Spleen (tissue), 11 donors: Measurements from ENCODE around the gene SERPINA4. TPM values are rescaled to one million over a fixed set of nuclear protein-coding genes. Genes with fewer than 3 reads are reported as not detected.

Experiments
- DNase-seq: peaks from one replicate; pipeline ENCODE4 v3.0.0-alpha.2; 2020
- H3K27ac ChIP-seq, 8 donors: fragments of 200-600 bp; sonication (generic) in 7 of 8; 1 replicate in 4 of 8; 2 replicates in 4 of 8; pipeline versions ENCODE4 v1.5.0 to v1.8.0; 2016 to 2021; ENCODE audit warnings: inconsistent platforms in 4 of 8, mild to moderate bottlenecking in 4 of 8, moderate library complexity in 1 of 8
- H3K27me3 ChIP-seq, 7 donors: fragments of 200-600 bp; sonication (generic) in 6 of 7; replicated peaks in 1 of 7; 1 replicate in 4 of 7; 2 replicates in 3 of 7; pipeline versions ENCODE4 v1.5.0 to v1.8.0; 2016 to 2021; ENCODE audit warnings: inconsistent platforms in 3 of 7, mild to moderate bottlenecking in 1 of 7
- H3K36me3 ChIP-seq, 6 donors: fragments of 200-600 bp; sonication (generic) in 5 of 6; 1 replicate in 4 of 6; 2 replicates in 2 of 6; pipeline versions ENCODE4 v1.5.0 to v1.8.0; 2016 to 2021; ENCODE audit warnings: inconsistent platforms in 2 of 6
- H3K4me1 ChIP-seq, 6 donors: fragments of 200-600 bp; sonication (generic) in 5 of 6; 1 replicate in 3 of 6; 2 replicates in 3 of 6; pipeline versions ENCODE4 v1.5.0 to v1.8.0; 2016 to 2021; ENCODE audit warnings: inconsistent platforms in 3 of 6
- H3K4me3 ChIP-seq, 8 donors: fragments of 200-600 bp; sonication (generic) in 7 of 8; 1 replicate in 4 of 8; 2 replicates in 4 of 8; pipeline versions ENCODE4 v1.5.0 to v1.8.0; 2016 to 2021; ENCODE audit warnings: inconsistent platforms in 4 of 8, mild to moderate bottlenecking in 4 of 8, moderate library complexity in 2 of 8
- H3K9me3 ChIP-seq, 8 donors: fragments of 200-600 bp; sonication (generic) in 7 of 8; 1 replicate in 4 of 8; 2 replicates in 4 of 8; pipeline versions ENCODE4 v1.5.0 to v1.8.0; 2016 to 2021; ENCODE audit warnings: inconsistent platforms in 4 of 8
- CTCF ChIP-seq, 11 experiments: fragments of 200-600 bp in 7 of 11; fragments of 450-650 bp in 4 of 11; sonication (generic) in 4 of 11; IDR thresholded peaks in 8 of 11; conservative IDR thresholded peaks in 3 of 11; 1 replicate in 7 of 11; 2 replicates in 4 of 11; pipeline versions ENCODE4 v1.4.0 to v1.8.0; 2016 to 2021; ENCODE audit warnings: antibody characterized with exemption in 11 of 11, inconsistent platforms in 4 of 11, mild to moderate bottlenecking in 1 of 11
- POLR2A ChIP-seq, 3 donors: fragments of 450-650 bp; IDR thresholded peaks; one replicate each; pipeline ENCODE4 v1.5.1; 2017; ENCODE audit warnings: antibody characterized with exemption in 3 of 3, mild to moderate bottlenecking in 1 of 3
- POLR2AphosphoS5 ChIP-seq, 3 donors: sonication (generic); formaldehyde crosslinking; IDR thresholded peaks; one replicate each; pipeline ENCODE4 v1.5.1; 2017; ENCODE audit warnings: antibody characterized with exemption in 3 of 3
- WGBS, 5 donors: extraction: QIAGEN DNeasy Blood & Tissue Kit in 3 of 5; methylation state at CpG; one replicate each; pipeline versions ENCODE4 v1.1.5 to v1.1.7; 2013 to 2018; 5-methylcytosine and 5-hydroxymethylcytosine counted together
- intact Hi-C: fragments of 100-400 bp; cut with DNase I; formaldehyde crosslinking; loops from one replicate; pipeline ENCODE4 v1.15.0; 2023; ENCODE audit warnings: low total_unique reads
- polyA plus RNA-seq, 3 donors: library from polyadenylated mRNA; stranded (reverse); fragments of 200-250 nt; gene quantifications; one replicate each; pipeline ENCODE4 v1.2.1, GENCODE V29; 2013
- total RNA-seq, 7 donors: library from RNA; depleted of rRNA in 3 of 7; stranded (reverse); fragments of >200 nt in 3 of 7; fragmentation: NEBNext Ultra II Directional in 4 of 7; extraction: Animal tissue kit (Norgen Biotek cat#: 25700) in 4 of 7; gene quantifications; one replicate each; pipeline versions ENCODE4 v1.1.0 to v1.2.1, GENCODE V29; 2016 to 2021
- donor health status: healthy with polysubstance abuse.
- donor health status: DM: no; HTN: no; CAD: no; lungs with moderate emphysema.
- donor health status: DM: no; HTN: no; CAD: no.
- donor health status: Bipolar disorder and iron deficiency.
- donor health status: healthy.
- donor health status: DM: no; HTN: no; CAD: no.
- donor health status: DM: yes; HTN: yes; CAD: no.

The SERPINA4 gene
- total and polyA plus RNA-seq, 10 donors, result not detected

GRCh38 chr14:94522115-94522724 lies 39.0 kb upstream of the SERPINA4 start:
- H3K27ac ChIP-seq, result no peak overlapping the region
- H3K4me3 ChIP-seq, result no peak overlapping the region
- peaks cover 0 to 34% (median 0%) of the 10 kb centered on the region in 7 donors for H3K27me3 ChIP-seq
- no peak for DNase-seq
- WGBS, 5 donors, result 71 to 80% (median 77%) methylated on average over 5 to 7 of the region's 7 CpGs
- intact Hi-C loops, result no loop called here
- H3K4me1 ChIP-seq, result no peaks in the 10 kb centered on the region
- no peaks in the 10 kb centered on the region for H3K36me3 ChIP-seq
- TF ChIP-seq POLR2AphosphoS5 (IDR thresholded peaks at IDR 0.05) (no peak), CTCF (IDR thresholded peaks at IDR 0.05 in 8 of 11, conservative IDR thresholded peaks at IDR 0.05 in 3 of 11) (no peak), POLR2A (IDR thresholded peaks at IDR 0.05) (no peak)
- H3K9me3 ChIP-seq, result peaks cover 0 to 7% (median 0%) of the 10 kb centered on the region in 8 donors

GRCh38 chr14:94523265-94523664 lies 38.0 kb upstream of the SERPINA4 start:
- peaks cover 0 to 7% (median 0%) of the 10 kb centered on the region in 8 donors for H3K9me3 ChIP-seq
- 78 to 94% (median 90%) methylated on average over 8 of the region's 8 CpGs for WGBS, 5 donors
- no peak for DNase-seq
- TF ChIP-seq POLR2A (IDR thresholded peaks at IDR 0.05), result no peak
- no peak for TF ChIP-seq CTCF (IDR thresholded peaks at IDR 0.05 in 8 of 11, conservative IDR thresholded peaks at IDR 0.05 in 3 of 11)
- TF ChIP-seq POLR2AphosphoS5 (IDR thresholded peaks at IDR 0.05), result no peak
- no peaks in the 10 kb centered on the region for H3K36me3 ChIP-seq
- no peak overlapping the region for H3K4me3 ChIP-seq
- intact Hi-C loops, result no loop called here
- peaks cover 0 to 28% (median 0%) of the 10 kb centered on the region in 7 donors for H3K27me3 ChIP-seq
- H3K4me1 ChIP-seq, result no peaks in the 10 kb centered on the region
- no peak overlapping the region for H3K27ac ChIP-seq

DNA sequence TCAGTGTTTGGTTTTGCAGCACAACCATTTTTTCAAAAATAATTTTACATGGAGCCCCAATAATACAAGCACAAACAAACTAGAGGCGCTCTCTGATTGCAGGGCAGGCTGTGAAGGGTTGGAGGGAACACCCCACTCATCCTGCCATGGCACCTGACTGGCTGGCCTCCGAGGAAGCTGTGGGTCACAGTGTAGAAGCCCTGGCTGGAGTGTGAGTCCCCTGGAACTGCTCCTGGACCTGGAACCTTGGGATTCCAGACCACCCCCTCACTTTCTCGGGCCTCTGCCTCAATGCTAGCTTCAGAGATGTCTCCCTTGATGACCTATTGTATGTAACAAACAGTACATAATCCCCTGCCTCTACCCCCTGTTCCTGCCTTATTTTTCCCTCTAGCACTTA lies 37.1 kb upstream of the SERPINA4 start:
- no peaks in the 10 kb centered on the region for H3K36me3 ChIP-seq
- H3K27ac ChIP-seq, result no peak overlapping the region
- H3K27me3 ChIP-seq, result peaks cover 0 to 28% (median 0%) of the 10 kb centered on the region in 7 donors
- WGBS, 5 donors, result 59 to 80% (median 78%) methylated on average over 3 of the region's 3 CpGs
- no peak for TF ChIP-seq CTCF (IDR thresholded peaks at IDR 0.05 in 8 of 11, conservative IDR thresholded peaks at IDR 0.05 in 3 of 11)
- no peak for TF ChIP-seq POLR2AphosphoS5 (IDR thresholded peaks at IDR 0.05)
- no peak for TF ChIP-seq POLR2A (IDR thresholded peaks at IDR 0.05)
- H3K4me3 ChIP-seq, result no peak overlapping the region
- H3K9me3 ChIP-seq, result peaks cover 0 to 7% (median 0%) of the 10 kb centered on the region in 8 donors
- no peaks in the 10 kb centered on the region for H3K4me1 ChIP-seq
- intact Hi-C loops, result no loop called here
- no peak for DNase-seq

- TF ChIP-seq POLR2AphosphoS5 (IDR thresholded peaks at IDR 0.05) (no peak), POLR2A (IDR thresholded peaks at IDR 0.05) (no peak), CTCF (IDR thresholded peaks at IDR 0.05 in 8 of 11, conservative IDR thresholded peaks at IDR 0.05 in 3 of 11) (no peak)
- intact Hi-C loops, result no loop called here
- Histone ChIP-seq H3K4me1 (no peaks in the 10 kb centered on the region), H3K27ac (no peak overlapping the region), H3K36me3 (no peaks in the 10 kb centered on the region), H3K27me3 (peaks cover 0 to 49% (median 0%) of the 10 kb centered on the region in 7 donors), H3K4me3 (no peak overlapping the region), H3K9me3 (peaks cover 0 to 10% (median 0%) of the 10 kb centered on the region in 8 donors)
- DNase-seq, result no peak
These were observed 30.1 kb upstream of the SERPINA4 start for GRCh38 chr14:94531187-94531586.
